Transverse colon (tissue), 3 donors: ENCODE data around the gene CSH1.

Experiments
- EP300 ChIP-seq: sonication (generic); formaldehyde crosslinking; IDR thresholded peaks from one replicate; pipeline ENCODE4 v1.6.1; 2017; ENCODE audit warnings: antibody characterized with exemption, low read depth
- TF ChIP-seq, protein P1 (sequence below), 5 experiments: fragments of 200-600 bp in 3 of 5; fragments of 450-650 bp in 2 of 5; sonication (generic) in 3 of 5; IDR thresholded peaks; 1 replicate in 2 of 5; 2 replicates in 3 of 5; pipeline ENCODE4 v1.5.1; 2016 to 2017; ENCODE audit warnings: antibody characterized with exemption in 5 of 5, inconsistent platforms in 3 of 5, mild to moderate bottlenecking in 2 of 5, moderate library complexity in 1 of 5

DNA sequence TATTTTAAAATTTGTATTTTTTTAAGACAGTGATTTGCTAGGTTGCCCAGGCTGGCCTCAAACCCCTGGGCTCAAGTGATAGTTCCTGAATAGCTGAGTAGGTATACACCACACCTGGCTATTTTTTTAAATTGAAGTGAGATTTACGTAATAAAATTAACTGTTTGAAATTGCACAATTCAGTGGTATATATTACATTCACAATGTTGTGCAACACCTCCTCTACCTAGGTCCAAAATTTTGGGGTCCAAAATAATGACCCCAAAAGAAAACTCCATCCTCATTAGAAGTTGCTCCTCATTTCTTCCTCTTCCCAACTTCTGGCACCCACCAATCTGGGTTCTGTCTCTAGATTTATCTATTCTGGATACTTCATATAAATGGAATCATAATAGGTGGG lies 50.9 kb downstream of the CSH1 start:
- TF ChIP-seq, protein P1, sequence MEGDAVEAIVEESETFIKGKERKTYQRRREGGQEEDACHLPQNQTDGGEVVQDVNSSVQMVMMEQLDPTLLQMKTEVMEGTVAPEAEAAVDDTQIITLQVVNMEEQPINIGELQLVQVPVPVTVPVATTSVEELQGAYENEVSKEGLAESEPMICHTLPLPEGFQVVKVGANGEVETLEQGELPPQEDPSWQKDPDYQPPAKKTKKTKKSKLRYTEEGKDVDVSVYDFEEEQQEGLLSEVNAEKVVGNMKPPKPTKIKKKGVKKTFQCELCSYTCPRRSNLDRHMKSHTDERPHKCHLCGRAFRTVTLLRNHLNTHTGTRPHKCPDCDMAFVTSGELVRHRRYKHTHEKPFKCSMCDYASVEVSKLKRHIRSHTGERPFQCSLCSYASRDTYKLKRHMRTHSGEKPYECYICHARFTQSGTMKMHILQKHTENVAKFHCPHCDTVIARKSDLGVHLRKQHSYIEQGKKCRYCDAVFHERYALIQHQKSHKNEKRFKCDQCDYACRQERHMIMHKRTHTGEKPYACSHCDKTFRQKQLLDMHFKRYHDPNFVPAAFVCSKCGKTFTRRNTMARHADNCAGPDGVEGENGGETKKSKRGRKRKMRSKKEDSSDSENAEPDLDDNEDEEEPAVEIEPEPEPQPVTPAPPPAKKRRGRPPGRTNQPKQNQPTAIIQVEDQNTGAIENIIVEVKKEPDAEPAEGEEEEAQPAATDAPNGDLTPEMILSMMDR (IDR thresholded peaks at IDR 0.05) = no peak
- no peak for TF ChIP-seq EP300
